ENCODE measurements around the gene PLEKHA6.

The PLEKHA6 gene

DNA sequence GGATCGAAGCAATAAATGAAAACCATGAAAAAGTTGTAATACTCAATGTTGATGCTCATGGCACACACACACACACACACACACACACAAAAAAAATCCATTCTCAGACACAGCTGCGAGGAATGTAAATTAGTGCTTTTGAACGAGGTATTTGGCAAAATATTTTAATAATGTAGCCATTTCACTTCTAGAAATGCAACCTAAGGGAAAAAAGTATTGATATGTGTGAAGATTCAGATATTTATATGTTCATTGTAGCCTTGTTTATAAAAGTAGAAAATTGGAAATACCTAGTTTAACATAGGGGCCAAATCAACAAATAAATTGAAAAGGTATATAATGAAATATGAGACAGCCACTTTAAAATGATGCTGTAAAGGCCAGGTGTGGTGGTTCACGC, 3.8 kb downstream of the PLEKHA6 start:
- no peak for DNase-seq (ENCODE audit: low read depth, low spot score)
- Histone ChIP-seq H3K9me3 (ENCODE audit: control insufficient read depth, insufficient read depth, low read length) (no peaks in the 10 kb centered on the region), H3K36me3 (ENCODE audit: control insufficient read depth, insufficient read depth, low read length) (no peaks in the 10 kb centered on the region), H3K4me3 (ENCODE audit: low read length) (no peak overlapping the region), H3K27ac (ENCODE audit: low read length) (no peak overlapping the region), H3K27me3 (ENCODE audit: control insufficient read depth, insufficient read depth, low read length) (no peaks in the 10 kb centered on the region), H3K4me1 (ENCODE audit: control insufficient read depth, insufficient read depth, low read length) (peaks cover 14% of the 10 kb centered on the region; the same call in 1 of the 2 replicates)
- no CpG with 5 or more reads among the region's 4 CpGs for WGBS (ENCODE audit: insufficient coverage, insufficient read length)

DNA sequence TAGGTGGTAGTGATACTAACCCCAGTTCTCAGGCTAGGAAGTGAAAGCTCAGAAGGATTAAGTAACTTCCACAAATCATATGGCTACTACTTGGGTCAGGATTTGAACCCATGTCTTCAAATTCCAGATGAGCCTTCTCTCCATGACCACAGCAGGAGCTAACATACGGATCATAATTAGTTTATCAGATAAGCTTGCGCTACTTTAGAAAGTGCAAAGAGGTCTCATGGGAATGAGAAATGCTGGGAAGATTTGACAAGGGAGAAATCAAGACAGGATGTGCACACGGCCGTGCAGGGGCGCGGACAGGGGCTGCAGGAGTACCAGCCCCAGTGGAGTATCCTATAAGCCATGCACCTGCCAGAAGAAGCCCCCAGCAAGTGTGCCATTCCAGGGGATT, 5.2 kb downstream of the PLEKHA6 start:
- no peaks in the 10 kb centered on the region for H3K9me3 ChIP-seq (ENCODE audit: control insufficient read depth, insufficient read depth, low read length)
- no CpG with 5 or more reads among the region's 6 CpGs for WGBS (ENCODE audit: insufficient coverage, insufficient read length)
- no peaks in the 10 kb centered on the region for H3K27me3 ChIP-seq (ENCODE audit: control insufficient read depth, insufficient read depth, low read length)
- H3K4me3 ChIP-seq (ENCODE audit: low read length): no peak overlapping the region
- H3K4me1 ChIP-seq (ENCODE audit: control insufficient read depth, insufficient read depth, low read length): peaks cover 16% of the 10 kb centered on the region; the same call in 1 of the 2 replicates
- H3K36me3 ChIP-seq (ENCODE audit: control insufficient read depth, insufficient read depth, low read length): no peaks in the 10 kb centered on the region
- H3K27ac ChIP-seq (ENCODE audit: low read length): no peak overlapping the region
- DNase-seq (ENCODE audit: low read depth, low spot score): no peak

DNA sequence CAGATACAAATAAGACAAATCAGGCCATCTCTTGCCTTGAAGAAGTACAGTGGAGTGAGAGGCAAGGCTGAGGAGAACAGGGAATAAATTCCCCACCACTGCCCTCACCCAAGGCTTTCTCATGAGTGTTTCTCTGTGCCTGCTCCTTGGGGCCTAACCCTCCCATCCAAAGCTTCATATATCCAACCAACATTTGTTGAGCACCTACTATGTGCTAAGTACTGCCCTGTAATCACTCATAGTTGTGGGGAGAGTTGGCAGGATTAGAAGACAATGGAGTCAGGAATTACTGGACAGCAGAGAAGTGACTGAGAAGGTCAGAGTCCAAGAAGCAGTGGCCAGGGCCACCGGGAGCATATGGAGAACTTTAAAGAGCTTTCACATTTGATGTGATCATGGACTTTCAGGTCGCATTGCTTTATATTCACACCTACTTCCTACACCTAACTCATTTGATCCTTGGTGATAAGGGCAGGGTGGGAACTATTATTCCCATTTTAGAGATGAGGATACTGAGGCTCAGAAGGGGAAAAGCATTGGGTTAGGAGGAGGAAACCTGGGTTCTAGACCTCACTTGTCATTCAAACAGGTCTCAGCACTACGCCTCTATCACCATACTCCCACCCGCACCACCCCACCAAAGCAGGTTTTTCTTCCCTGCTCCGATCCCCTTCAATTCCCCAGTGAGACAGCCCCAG, 6.4 kb downstream of the PLEKHA6 start:
- Histone ChIP-seq H3K36me3 (ENCODE audit: control insufficient read depth, insufficient read depth, low read length) (no peaks in the 10 kb centered on the region), H3K27ac (ENCODE audit: low read length) (no peak overlapping the region), H3K27me3 (ENCODE audit: control insufficient read depth, insufficient read depth, low read length) (no peaks in the 10 kb centered on the region), H3K4me1 (ENCODE audit: control insufficient read depth, insufficient read depth, low read length) (peaks cover 15% of the 10 kb centered on the region; the same call in 1 of the 2 replicates), H3K4me3 (ENCODE audit: low read length) (no peak overlapping the region), H3K9me3 (ENCODE audit: control insufficient read depth, insufficient read depth, low read length) (no peaks in the 10 kb centered on the region)
- no peak for DNase-seq (ENCODE audit: low read depth, low spot score)
- no CpG with 5 or more reads among the region's 5 CpGs for WGBS (ENCODE audit: insufficient coverage, insufficient read length)

DNA sequence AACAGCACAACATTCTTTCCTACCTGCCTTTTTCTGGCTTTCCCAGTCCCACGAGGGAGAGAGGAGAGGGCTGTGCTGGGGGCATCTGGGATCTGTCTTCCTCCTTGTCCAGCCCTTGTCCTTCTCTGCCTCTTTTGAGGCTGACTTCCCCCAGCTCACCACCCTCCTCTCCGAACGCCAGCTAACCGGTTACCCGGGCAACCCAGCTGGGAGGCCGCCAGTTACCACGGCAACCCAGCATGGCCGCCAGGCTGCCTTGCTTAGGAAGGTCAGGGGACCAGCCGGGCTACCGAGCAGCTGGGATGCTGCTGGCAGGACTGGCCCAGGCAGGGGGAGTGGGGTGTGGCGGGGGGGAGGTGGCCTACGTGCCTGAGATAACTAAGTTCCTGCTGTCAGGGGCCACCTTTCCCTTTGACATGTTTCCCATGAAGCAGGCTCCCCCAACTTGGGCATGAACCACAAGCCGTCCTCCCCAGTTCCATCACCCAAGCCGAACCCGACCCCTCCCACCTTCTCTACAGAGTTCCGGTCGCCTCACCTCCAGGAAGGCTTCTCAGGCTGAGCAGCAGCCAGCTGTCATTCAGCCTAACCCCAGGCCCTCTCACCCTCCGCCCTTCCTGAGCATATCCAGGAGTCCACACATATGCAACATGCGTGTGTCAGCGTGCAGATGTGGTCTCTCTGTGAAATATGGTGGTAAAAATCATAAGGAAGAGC, 8.7 kb downstream of the PLEKHA6 start:
- Histone ChIP-seq H3K36me3 (ENCODE audit: control insufficient read depth, insufficient read depth, low read length) (no peaks in the 10 kb centered on the region), H3K27me3 (ENCODE audit: control insufficient read depth, insufficient read depth, low read length) (no peaks in the 10 kb centered on the region), H3K27ac (ENCODE audit: low read length) (no peak overlapping the region), H3K4me3 (ENCODE audit: low read length) (no peak overlapping the region; the same call in 1 of the 2 replicates), H3K9me3 (ENCODE audit: control insufficient read depth, insufficient read depth, low read length) (no peaks in the 10 kb centered on the region), H3K4me1 (ENCODE audit: control insufficient read depth, insufficient read depth, low read length) (peaks cover 9% of the 10 kb centered on the region; the same call in 1 of the 2 replicates)
- no peak for DNase-seq (ENCODE audit: low read depth, low spot score)
- WGBS (ENCODE audit: insufficient coverage, insufficient read length): no CpG with 5 or more reads among the region's 20 CpGs

DNA sequence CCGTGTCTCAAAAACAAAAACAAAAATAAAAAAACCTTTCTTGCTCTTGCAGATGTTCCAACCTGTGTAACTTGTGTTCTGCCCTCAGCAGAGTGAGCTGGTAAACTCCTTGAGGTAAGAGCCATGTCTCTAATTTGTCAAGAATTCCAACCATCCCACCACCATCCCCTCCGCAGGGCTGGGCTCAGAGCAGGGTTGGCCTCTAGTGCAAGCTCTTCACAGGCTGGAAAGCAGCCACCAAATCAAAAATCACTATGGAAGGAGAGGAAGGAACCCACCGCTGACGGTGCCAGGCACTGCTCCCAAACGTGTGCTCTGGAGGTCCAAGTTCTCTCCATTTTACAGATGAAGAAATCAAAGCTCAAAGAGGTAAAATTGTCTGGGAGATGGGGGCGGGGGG, 9.4 kb downstream of the PLEKHA6 start:
- Histone ChIP-seq H3K27me3 (ENCODE audit: control insufficient read depth, insufficient read depth, low read length) (no peaks in the 10 kb centered on the region), H3K27ac (ENCODE audit: low read length) (no peak overlapping the region), H3K36me3 (ENCODE audit: control insufficient read depth, insufficient read depth, low read length) (no peaks in the 10 kb centered on the region), H3K4me3 (ENCODE audit: low read length) (no peak overlapping the region), H3K4me1 (ENCODE audit: control insufficient read depth, insufficient read depth, low read length) (peaks cover 9% of the 10 kb centered on the region; the same call in 1 of the 2 replicates), H3K9me3 (ENCODE audit: control insufficient read depth, insufficient read depth, low read length) (no peaks in the 10 kb centered on the region)
- no peak for DNase-seq (ENCODE audit: low read depth, low spot score)
- no CpG with 5 or more reads among the region's 6 CpGs for WGBS (ENCODE audit: insufficient coverage, insufficient read length)

DNA sequence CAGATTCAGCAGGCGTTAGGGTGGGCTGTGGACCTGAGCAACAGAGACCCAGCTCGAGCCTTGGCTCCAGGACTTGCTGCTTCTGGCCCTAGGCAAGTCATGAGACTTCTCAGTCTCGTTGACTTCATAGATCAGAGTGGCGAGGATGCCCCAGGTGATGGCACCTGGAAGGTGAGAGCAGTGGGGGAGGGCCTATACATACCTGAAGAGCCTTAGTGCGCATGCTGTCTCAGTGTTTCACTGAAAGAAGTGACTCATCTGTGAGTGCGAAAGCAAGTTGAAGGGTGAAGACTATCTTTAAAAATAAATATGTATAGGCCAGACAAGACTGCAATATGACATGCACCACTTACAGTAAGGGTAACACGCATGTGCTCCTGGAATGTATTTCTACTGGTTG, 10.1 kb downstream of the PLEKHA6 start:
- Histone ChIP-seq H3K4me3 (ENCODE audit: low read length) (no peak overlapping the region), H3K27ac (ENCODE audit: low read length) (no peak overlapping the region), H3K4me1 (ENCODE audit: control insufficient read depth, insufficient read depth, low read length) (peaks cover 9% of the 10 kb centered on the region; the same call in 1 of the 2 replicates), H3K9me3 (ENCODE audit: control insufficient read depth, insufficient read depth, low read length) (no peaks in the 10 kb centered on the region), H3K36me3 (ENCODE audit: control insufficient read depth, insufficient read depth, low read length) (no peaks in the 10 kb centered on the region), H3K27me3 (ENCODE audit: control insufficient read depth, insufficient read depth, low read length) (no peaks in the 10 kb centered on the region)
- no CpG with 5 or more reads among the region's 7 CpGs for WGBS (ENCODE audit: insufficient coverage, insufficient read length)
- DNase-seq (ENCODE audit: low read depth, low spot score): no peak

DNA sequence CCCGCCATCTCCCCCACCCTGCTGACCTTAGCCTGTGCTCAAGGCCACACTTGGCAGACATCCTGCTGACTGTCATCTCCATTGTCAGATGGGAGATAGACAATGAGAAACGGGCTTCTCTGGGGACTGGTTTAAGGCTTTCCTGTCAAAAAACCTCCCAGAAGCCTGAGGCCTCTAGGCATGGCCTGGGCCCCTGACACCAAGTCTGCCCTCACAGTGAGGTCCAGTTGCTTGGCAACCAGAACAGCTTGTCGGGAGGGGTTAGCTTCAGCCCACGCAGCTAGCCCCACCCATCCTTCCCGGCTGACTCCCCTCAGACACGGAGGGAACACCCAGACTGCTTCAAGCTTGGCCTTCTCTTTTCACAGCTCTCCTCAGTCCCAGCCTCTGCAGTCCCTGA, 11.0 kb downstream of the PLEKHA6 start:
- Histone ChIP-seq H3K27me3 (ENCODE audit: control insufficient read depth, insufficient read depth, low read length) (no peaks in the 10 kb centered on the region), H3K36me3 (ENCODE audit: control insufficient read depth, insufficient read depth, low read length) (no peaks in the 10 kb centered on the region), H3K9me3 (ENCODE audit: control insufficient read depth, insufficient read depth, low read length) (no peaks in the 10 kb centered on the region), H3K4me3 (ENCODE audit: low read length) (no peak overlapping the region), H3K27ac (ENCODE audit: low read length) (no peak overlapping the region), H3K4me1 (ENCODE audit: control insufficient read depth, insufficient read depth, low read length) (peaks cover 9% of the 10 kb centered on the region; the same call in 1 of the 2 replicates)
- WGBS (ENCODE audit: insufficient coverage, insufficient read length): no CpG with 5 or more reads among the region's 6 CpGs
- DNase-seq (ENCODE audit: low read depth, low spot score): no peak

DNA sequence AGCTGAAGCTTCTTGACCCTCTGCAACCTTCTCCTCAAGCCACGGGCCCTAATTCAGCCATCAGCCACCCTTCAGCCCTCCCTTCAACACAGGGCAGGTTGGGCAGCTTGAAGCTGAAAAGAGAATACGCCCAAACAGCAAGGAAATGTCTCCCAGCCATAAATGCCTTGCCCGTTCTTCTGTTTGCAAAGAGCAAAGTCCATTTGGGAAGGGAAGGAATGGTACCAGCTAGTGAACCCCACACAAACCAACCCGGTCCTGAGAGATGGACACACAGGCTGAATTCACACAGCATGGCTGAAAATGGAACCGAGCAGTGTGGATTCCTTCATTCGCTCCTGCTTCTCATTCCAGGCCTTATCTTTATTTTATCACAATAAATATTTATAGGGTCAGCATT, 11.5 kb downstream of the PLEKHA6 start:
- no peak for DNase-seq (ENCODE audit: low read depth, low spot score)
- Histone ChIP-seq H3K9me3 (ENCODE audit: control insufficient read depth, insufficient read depth, low read length) (no peaks in the 10 kb centered on the region), H3K36me3 (ENCODE audit: control insufficient read depth, insufficient read depth, low read length) (no peaks in the 10 kb centered on the region), H3K27ac (ENCODE audit: low read length) (no peak overlapping the region), H3K4me1 (ENCODE audit: control insufficient read depth, insufficient read depth, low read length) (peaks cover 9% of the 10 kb centered on the region; the same call in 1 of the 2 replicates), H3K4me3 (ENCODE audit: low read length) (no peak overlapping the region), H3K27me3 (ENCODE audit: control insufficient read depth, insufficient read depth, low read length) (no peaks in the 10 kb centered on the region)
- no CpG with 5 or more reads among the region's 6 CpGs for WGBS (ENCODE audit: insufficient coverage, insufficient read length)

DNA sequence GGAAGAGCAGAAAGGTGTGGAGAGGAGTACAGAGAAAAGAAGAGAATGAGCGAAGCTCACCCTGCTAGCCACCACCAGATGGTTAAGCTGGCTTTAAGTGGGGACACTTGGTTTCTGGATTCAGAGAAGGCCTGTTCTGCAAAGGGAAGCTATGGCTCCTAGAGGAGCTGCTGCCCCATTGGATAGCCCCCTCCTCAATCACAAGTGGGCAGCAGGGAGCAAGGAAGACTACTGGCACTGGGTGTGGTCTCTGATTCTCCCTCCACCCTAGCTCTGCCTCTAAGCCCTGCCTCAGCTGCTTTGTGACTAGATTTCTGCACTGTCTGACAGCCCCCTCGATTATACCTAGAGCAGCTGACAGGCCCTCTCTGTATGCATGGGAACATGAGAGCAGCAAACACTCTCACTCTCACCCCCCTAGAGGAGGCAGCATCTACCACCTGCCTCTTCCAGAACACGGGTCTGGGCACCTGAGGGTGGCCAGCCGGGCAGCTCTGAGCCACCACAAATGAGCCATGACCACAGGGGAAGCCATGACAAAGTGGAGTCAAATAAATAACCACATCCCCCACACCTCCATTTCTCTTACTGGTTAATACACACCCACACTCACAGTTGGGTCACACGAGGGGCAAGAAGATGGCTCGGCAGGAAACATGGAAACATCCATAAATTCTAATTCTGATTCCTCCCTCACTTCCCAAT, 13.6 kb downstream of the PLEKHA6 start:
- no peak overlapping the region for H3K4me3 ChIP-seq (ENCODE audit: low read length)
- no peaks in the 10 kb centered on the region for H3K36me3 ChIP-seq (ENCODE audit: control insufficient read depth, insufficient read depth, low read length)
- H3K27me3 ChIP-seq (ENCODE audit: control insufficient read depth, insufficient read depth, low read length): no peaks in the 10 kb centered on the region
- peaks cover 5% of the 10 kb centered on the region; the same call in 1 of the 2 replicates for H3K4me1 ChIP-seq (ENCODE audit: control insufficient read depth, insufficient read depth, low read length)
- no CpG with 5 or more reads among the region's 6 CpGs for WGBS (ENCODE audit: insufficient coverage, insufficient read length)
- H3K27ac ChIP-seq (ENCODE audit: low read length): no peak overlapping the region
- DNase-seq (ENCODE audit: low read depth, low spot score): no peak
- no peaks in the 10 kb centered on the region for H3K9me3 ChIP-seq (ENCODE audit: control insufficient read depth, insufficient read depth, low read length)

DNA sequence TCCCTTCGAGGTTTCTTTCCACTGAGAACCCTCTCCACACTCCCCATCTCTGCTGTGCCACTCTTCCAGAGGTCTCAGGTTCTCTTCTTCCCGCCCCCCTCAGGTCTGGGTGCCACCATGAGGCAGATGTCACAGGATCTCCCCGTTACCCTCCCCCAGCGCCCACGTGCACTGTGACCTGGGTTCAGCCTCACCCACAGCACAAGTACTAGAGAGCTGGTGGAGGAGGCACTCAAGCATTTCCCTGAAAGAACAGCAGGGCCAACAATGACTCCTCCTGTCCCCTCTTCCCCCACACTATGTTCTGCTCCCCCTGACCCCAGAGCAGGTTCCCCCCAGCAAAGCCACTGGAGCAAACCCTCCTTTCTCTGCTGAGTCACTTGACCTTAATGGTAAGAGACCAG, 14.3 kb downstream of the PLEKHA6 start:
- H3K36me3 ChIP-seq (ENCODE audit: control insufficient read depth, insufficient read depth, low read length): no peaks in the 10 kb centered on the region
- H3K27ac ChIP-seq (ENCODE audit: low read length): no peak overlapping the region
- H3K4me1 ChIP-seq (ENCODE audit: control insufficient read depth, insufficient read depth, low read length): peaks cover 3% of the 10 kb centered on the region; the same call in 1 of the 2 replicates
- H3K27me3 ChIP-seq (ENCODE audit: control insufficient read depth, insufficient read depth, low read length): no peaks in the 10 kb centered on the region
- no peak overlapping the region for H3K4me3 ChIP-seq (ENCODE audit: low read length)
- DNase-seq (ENCODE audit: low read depth, low spot score): no peak
- no CpG with 5 or more reads among the region's 5 CpGs for WGBS (ENCODE audit: insufficient coverage, insufficient read length)
- H3K9me3 ChIP-seq (ENCODE audit: control insufficient read depth, insufficient read depth, low read length): no peaks in the 10 kb centered on the region

All from iPS DF 6.9 (cell line).